HepG2 (cell line): ENCODE measurements around the gene CDC6. TPM values are rescaled to one million over a fixed set of nuclear protein-coding genes. Genes with fewer than 3 reads are reported as not detected.
A peak's percentile ranks its signal among the peaks of the same experiment; 100 is the strongest.

Source experiments
- CEBPG ChIP-seq: IDR thresholded peaks from 2 replicates; pipeline ENCODE4 v1.6.1; 2016
- CENPX ChIP-seq: sonication (generic); formaldehyde crosslinking; IDR thresholded peaks from 2 replicates; pipeline ENCODE4 v1.9.0; 2021; ENCODE audit warnings: mild to moderate bottlenecking, missing genetic modification reagents, moderate library complexity
- HES4 ChIP-seq: sonication (generic); formaldehyde crosslinking; IDR thresholded peaks from 2 replicates; pipeline ENCODE4 v1.9.0; 2021; ENCODE audit warnings: mild to moderate bottlenecking, missing genetic modification reagents, borderline replicate concordance
- KDM5B ChIP-seq: sonication (generic); formaldehyde crosslinking; IDR thresholded peaks from 2 replicates; pipeline ENCODE4 v1.4.0; 2020; ENCODE audit warnings: missing genetic modification reagents, mild to moderate bottlenecking, borderline replicate concordance
- ONECUT2 ChIP-seq: sonication (generic); formaldehyde crosslinking; IDR thresholded peaks from 2 replicates; pipeline ENCODE4 v1.4.0; 2020; ENCODE audit warnings: missing genetic modification reagents
- PBX3 ChIP-seq: sonication (generic); formaldehyde crosslinking; IDR thresholded peaks from 2 replicates; pipeline ENCODE4 v1.8.1; 2023; ENCODE audit warnings: missing genetic modification reagents, inconsistent platforms, borderline replicate concordance
- SMC3 ChIP-seq: IDR thresholded peaks from 2 replicates; pipeline ENCODE4 v1.6.1; 2011; ENCODE audit warnings: low read length, improper control_type of control experiment
- TCF7L2 ChIP-seq: IDR thresholded peaks from 2 replicates; pipeline ENCODE4 v1.6.1; 2011; ENCODE audit warnings: mild to moderate bottlenecking, low read depth, low read length, moderate library complexity
- ZNF160 ChIP-seq: sonication (generic); formaldehyde crosslinking; IDR thresholded peaks from 2 replicates; pipeline ENCODE4 v1.8.0; 2022; ENCODE audit warnings: mild to moderate bottlenecking, inconsistent platforms, missing genetic modification reagents
- ZNF256 ChIP-seq: sonication (generic); formaldehyde crosslinking; conservative IDR thresholded peaks from 2 replicates; pipeline ENCODE4 v1.4.0; 2020; ENCODE audit warnings: missing genetic modification reagents
- ZNF407 ChIP-seq: sonication (generic); formaldehyde crosslinking; IDR thresholded peaks from one replicate; pipeline ENCODE4 v1.5.1; 2020; ENCODE audit warnings: mild to moderate bottlenecking, missing genetic modification reagents; ENCODE audit errors: not compliant biosample characterization
- ZNF749 ChIP-seq: sonication (generic); formaldehyde crosslinking; IDR thresholded peaks from 2 replicates; pipeline ENCODE4 v1.8.0; 2022; ENCODE audit warnings: mild to moderate bottlenecking, missing genetic modification reagents, moderate library complexity, borderline replicate concordance
- polyA plus RNA-seq, 8 experiments: library from polyadenylated mRNA; depleted of rRNA in 3 of 8; stranded (reverse) in 7 of 8; unstranded in 1 of 8; fragments of >200 nt; fragmentation: Illumina TruSeq in 4 of 8; extraction: Trizol in 4 of 8; gene quantifications; 2 replicates each; pipeline versions ENCODE4 v1.2.1 to v1.2.3, GENCODE V29; 2011 to 2016; ENCODE audit warnings: low read depth in 4 of 8, missing spikeins in 1 of 8, mixed read lengths in 1 of 8; ENCODE audit not compliant: insufficient read depth in 1 of 8
- total RNA-seq, 5 experiments: library from RNA; depleted of rRNA; stranded (reverse); fragments of >200 nt; fragmentation: Illumina TruSeq; extraction: Trizol; gene quantifications; 2 replicates each; pipeline ENCODE4 v1.2.3, GENCODE V29; 2016; ENCODE audit warnings: low read depth in 1 of 5
- TF ChIP-seq, protein P1 (sequence below): sonication (generic); formaldehyde crosslinking; IDR thresholded peaks from 2 replicates; pipeline ENCODE4 v1.5.1; 2020; ENCODE audit warnings: missing genetic modification reagents, mild to moderate bottlenecking, borderline replicate concordance
- TF ChIP-seq, protein P2 (sequence below): sonication (generic); formaldehyde crosslinking; IDR thresholded peaks from 2 replicates; pipeline ENCODE4 v1.8.0; 2022; ENCODE audit warnings: mild to moderate bottlenecking, missing genetic modification reagents; ENCODE audit not compliant: insufficient replicate concordance

Gene CDC6
- total and polyA plus RNA-seq, 2 of the 13 experiments (the other 11 are each of a cell fraction or from before 2014, with no cell fraction given): 17.4 to 114 TPM

DNA sequence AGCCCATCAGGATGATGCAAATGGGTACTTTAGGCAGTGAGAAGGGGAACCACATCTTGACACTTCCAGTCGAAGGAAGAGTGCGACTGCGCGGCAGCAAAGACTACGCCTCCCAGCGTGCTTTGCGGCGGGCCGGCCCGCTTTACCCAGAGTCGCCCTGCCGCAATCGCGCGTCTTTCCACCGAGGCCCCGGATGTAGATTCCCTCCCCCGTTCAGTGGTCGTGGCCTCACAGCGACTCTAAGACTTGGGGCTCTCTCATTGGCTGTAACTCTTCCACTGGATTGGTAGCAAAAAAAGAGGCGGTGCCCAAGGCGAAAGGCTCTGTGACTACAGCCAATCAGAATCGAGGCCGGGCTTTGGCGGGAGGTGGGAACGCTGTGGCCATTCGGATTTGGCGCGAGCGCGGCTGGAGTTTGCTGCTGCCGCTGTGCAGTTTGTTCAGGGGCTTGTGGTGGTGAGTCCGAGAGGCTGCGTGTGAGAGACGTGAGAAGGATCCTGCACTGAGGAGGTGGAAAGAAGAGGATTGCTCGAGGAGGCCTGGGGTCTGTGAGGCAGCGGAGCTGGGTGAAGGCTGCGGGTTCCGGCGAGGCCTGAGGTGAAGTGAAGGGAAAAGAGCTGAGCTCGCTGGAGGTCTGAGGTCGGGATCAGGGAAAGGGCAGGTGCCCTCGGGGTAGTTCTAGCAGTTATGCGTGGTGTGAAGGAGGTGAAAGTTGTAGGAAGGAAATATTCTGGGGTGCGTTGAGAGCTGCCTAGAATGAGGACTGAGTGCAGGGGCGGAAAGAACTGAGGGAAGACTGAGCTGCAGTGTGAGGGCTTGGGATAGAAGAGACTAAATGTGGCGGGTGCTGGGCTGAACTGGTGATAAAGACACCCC is at the start of gene CDC6 (continued):
- TF ChIP-seq, protein P1, sequence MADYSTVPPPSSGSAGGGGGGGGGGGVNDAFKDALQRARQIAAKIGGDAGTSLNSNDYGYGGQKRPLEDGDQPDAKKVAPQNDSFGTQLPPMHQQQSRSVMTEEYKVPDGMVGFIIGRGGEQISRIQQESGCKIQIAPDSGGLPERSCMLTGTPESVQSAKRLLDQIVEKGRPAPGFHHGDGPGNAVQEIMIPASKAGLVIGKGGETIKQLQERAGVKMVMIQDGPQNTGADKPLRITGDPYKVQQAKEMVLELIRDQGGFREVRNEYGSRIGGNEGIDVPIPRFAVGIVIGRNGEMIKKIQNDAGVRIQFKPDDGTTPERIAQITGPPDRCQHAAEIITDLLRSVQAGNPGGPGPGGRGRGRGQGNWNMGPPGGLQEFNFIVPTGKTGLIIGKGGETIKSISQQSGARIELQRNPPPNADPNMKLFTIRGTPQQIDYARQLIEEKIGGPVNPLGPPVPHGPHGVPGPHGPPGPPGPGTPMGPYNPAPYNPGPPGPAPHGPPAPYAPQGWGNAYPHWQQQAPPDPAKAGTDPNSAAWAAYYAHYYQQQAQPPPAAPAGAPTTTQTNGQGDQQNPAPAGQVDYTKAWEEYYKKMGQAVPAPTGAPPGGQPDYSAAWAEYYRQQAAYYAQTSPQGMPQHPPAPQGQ (CRISPR knock-in tag): no peak
- TF ChIP-seq ZNF749 (CRISPR knock-in tag) (0 out of 2 replicates have a peak, but pooled peaks have one; percentile 56), KDM5B (peak; percentile 71; the same call in 1 of the 2 replicates), ONECUT2 (CRISPR knock-in tag) (no peak), HES4 (CRISPR knock-in tag) (no peak; the same call in 1 of the 2 replicates), ZNF256 (peak; percentile 89), ZNF160 (peak; percentile 86; the same call in 1 of the 2 replicates), PBX3 (CRISPR knock-in tag) (no peak), CEBPG (CRISPR knock-in tag) (peak; percentile 71), ZNF407 (peak; percentile 81), CENPX (CRISPR knock-in tag) (no peak), SMC3 (no peak), TCF7L2 (no peak)
- TF ChIP-seq, protein P2, sequence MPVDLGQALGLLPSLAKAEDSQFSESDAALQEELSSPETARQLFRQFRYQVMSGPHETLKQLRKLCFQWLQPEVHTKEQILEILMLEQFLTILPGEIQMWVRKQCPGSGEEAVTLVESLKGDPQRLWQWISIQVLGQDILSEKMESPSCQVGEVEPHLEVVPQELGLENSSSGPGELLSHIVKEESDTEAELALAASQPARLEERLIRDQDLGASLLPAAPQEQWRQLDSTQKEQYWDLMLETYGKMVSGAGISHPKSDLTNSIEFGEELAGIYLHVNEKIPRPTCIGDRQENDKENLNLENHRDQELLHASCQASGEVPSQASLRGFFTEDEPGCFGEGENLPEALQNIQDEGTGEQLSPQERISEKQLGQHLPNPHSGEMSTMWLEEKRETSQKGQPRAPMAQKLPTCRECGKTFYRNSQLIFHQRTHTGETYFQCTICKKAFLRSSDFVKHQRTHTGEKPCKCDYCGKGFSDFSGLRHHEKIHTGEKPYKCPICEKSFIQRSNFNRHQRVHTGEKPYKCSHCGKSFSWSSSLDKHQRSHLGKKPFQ (CRISPR knock-in tag): peak; percentile 59
